ENCODE data around the gene NSG1. TPM values are rescaled to one million over a fixed set of nuclear protein-coding genes. Genes with fewer than 3 reads are reported as not detected.

The NSG1 gene
- total RNA-seq, 1 donor from 2014 or later = 41.6 TPM

GRCh38 chr4:4401036-4401435, 14.1 kb downstream of the NSG1 start:
- Histone ChIP-seq H3K4me1 (peaks cover 2% of the 10 kb centered on the region), H4K20me1 (ENCODE audit: low read depth) (peaks cover 7% of the 10 kb centered on the region), H3K79me2 (ENCODE audit: low read depth) (no peaks in the 10 kb centered on the region), H3K27me3 (peaks cover 8% of the 10 kb centered on the region), H3K27ac (no peak overlapping the region), H3K9me3 (ENCODE audit: low read depth) (no peaks in the 10 kb centered on the region), H2AFZ (replicated peaks) (no peak overlapping the region), H3K36me3 (no peaks in the 10 kb centered on the region), H3K4me2 (no peak overlapping the region), H3F3A (ENCODE audit: low read depth) (no peaks in the 10 kb centered on the region), H3K4me3 (no peak overlapping the region), H3K9ac (no peak overlapping the region)
- Mint-ChIP-seq H3K27ac (no peak overlapping the region), H3K36me3 (no peaks in the 10 kb centered on the region), H3K27me3 (ENCODE audit: insufficient read depth, low read depth) (peaks cover 12% of the 10 kb centered on the region), H3K9me3 (peaks cover 4% of the 10 kb centered on the region), H3K4me3 (no peak overlapping the region), H3K4me1 (peaks cover 14% of the 10 kb centered on the region)
- no peak for TF ChIP-seq EZH2phosphoT487 (IDR thresholded peaks at IDR 0.05)
- no peak for TF ChIP-seq EZH2 (IDR thresholded peaks at IDR 0.05)
- no peak for TF ChIP-seq CTCF (IDR thresholded peaks at IDR 0.05)
- DNase-seq (ENCODE audit: low spot score) = no peak

DNA sequence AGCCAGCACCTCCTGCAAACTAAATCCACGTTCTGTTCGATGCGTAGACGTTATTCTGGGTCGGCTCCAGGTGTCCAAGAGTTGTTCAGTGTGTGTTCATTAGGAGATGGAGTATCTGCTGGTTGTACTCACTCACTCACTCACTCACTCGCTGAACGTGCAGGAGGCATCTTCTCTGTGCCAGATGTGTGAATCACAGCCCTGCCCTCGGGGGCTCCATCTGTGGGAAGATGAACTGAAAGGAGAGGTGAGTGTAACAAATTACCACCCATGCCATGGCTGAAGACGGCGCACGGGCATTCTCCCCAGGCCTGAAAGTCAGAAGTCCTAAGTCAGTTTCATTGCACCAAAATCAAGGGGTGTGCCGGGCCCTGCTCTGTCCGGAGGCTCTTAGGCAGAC, 16.1 kb downstream of the NSG1 start:
- H3K4me1 Mint-ChIP-seq = peaks cover 12% of the 10 kb centered on the region
- no peaks in the 10 kb centered on the region for H3K27me3 ChIP-seq
- no peak overlapping the region for H3K4me3 Mint-ChIP-seq
- H3K4me3 ChIP-seq = no peak overlapping the region
- no peak overlapping the region for H3K27ac Mint-ChIP-seq
- H3K9me3 ChIP-seq (ENCODE audit: low read depth) = no peaks in the 10 kb centered on the region
- H3F3A ChIP-seq (ENCODE audit: low read depth) = no peaks in the 10 kb centered on the region
- TF ChIP-seq EZH2 (IDR thresholded peaks at IDR 0.05) = no peak
- TF ChIP-seq EZH2phosphoT487 (IDR thresholded peaks at IDR 0.05) = no peak
- TF ChIP-seq CTCF (IDR thresholded peaks at IDR 0.05) = no peak
- DNase-seq (ENCODE audit: low spot score) = no peak
- H3K9ac ChIP-seq = no peak overlapping the region
- peaks cover 8% of the 10 kb centered on the region for H3K27me3 Mint-ChIP-seq (ENCODE audit: insufficient read depth, low read depth)
- peaks cover 3% of the 10 kb centered on the region for H3K4me1 ChIP-seq
- no peaks in the 10 kb centered on the region for H3K36me3 ChIP-seq
- H3K9me3 Mint-ChIP-seq = peaks cover 4% of the 10 kb centered on the region
- no peak overlapping the region for H2AFZ ChIP-seq (replicated peaks)
- H3K36me3 Mint-ChIP-seq = no peaks in the 10 kb centered on the region
- H4K20me1 ChIP-seq (ENCODE audit: low read depth) = no peaks in the 10 kb centered on the region
- H3K4me2 ChIP-seq = no peak overlapping the region
- H3K27ac ChIP-seq = no peak overlapping the region
- no peaks in the 10 kb centered on the region for H3K79me2 ChIP-seq (ENCODE audit: low read depth)

GRCh38 chr4:4405358-4405962, 18.6 kb downstream of the NSG1 start:
- H3K9me3 ChIP-seq (ENCODE audit: low read depth) = no peaks in the 10 kb centered on the region
- no peak overlapping the region for H3K27ac ChIP-seq
- H3K36me3 Mint-ChIP-seq = no peaks in the 10 kb centered on the region
- no peak overlapping the region for H3K4me2 ChIP-seq
- TF ChIP-seq EZH2phosphoT487 (IDR thresholded peaks at IDR 0.05) (no peak), EZH2 (IDR thresholded peaks at IDR 0.05) (no peak), CTCF (IDR thresholded peaks at IDR 0.05) (no peak)
- no peaks in the 10 kb centered on the region for H3K79me2 ChIP-seq (ENCODE audit: low read depth)
- peaks cover 4% of the 10 kb centered on the region for H3K27me3 Mint-ChIP-seq (ENCODE audit: insufficient read depth, low read depth)
- no peaks in the 10 kb centered on the region for H3K27me3 ChIP-seq
- H4K20me1 ChIP-seq (ENCODE audit: low read depth) = no peaks in the 10 kb centered on the region
- H3K4me3 Mint-ChIP-seq = no peak overlapping the region
- H3K4me1 Mint-ChIP-seq = peaks cover 18% of the 10 kb centered on the region
- DNase-seq (ENCODE audit: low spot score) = no peak
- H3K27ac Mint-ChIP-seq = no peak overlapping the region
- no peak overlapping the region for H2AFZ ChIP-seq (replicated peaks)
- H3K9me3 Mint-ChIP-seq = no peaks in the 10 kb centered on the region
- no peak overlapping the region for H3K4me3 ChIP-seq
- H3K9ac ChIP-seq = no peak overlapping the region
- no peaks in the 10 kb centered on the region for H3F3A ChIP-seq (ENCODE audit: low read depth)
- no peaks in the 10 kb centered on the region for H3K36me3 ChIP-seq
- peaks cover 3% of the 10 kb centered on the region for H3K4me1 ChIP-seq
